ENCODE data around the gene AP5Z1.

- TF ChIP-seq EP300 (IDR thresholded peaks at IDR 0.05) (no peak), CTCF (IDR thresholded peaks at IDR 0.05) (no peak), POLR2AphosphoS5 (IDR thresholded peaks at IDR 0.05) (no peak)
Observed at GRCh38 chr7:4809666-4810065, 34.2 kb downstream of the AP5Z1 start.

Data from gastroesophageal sphincter (tissue), 3 donors.